Panc1 (cell line): ENCODE results near the gene SLC6A19. TPM values are rescaled to one million over a fixed set of nuclear protein-coding genes. Genes with fewer than 3 reads are reported as not detected.

ENCODE experiments used
- ATAC-seq: fragments of 200-7000 bp; cut with Tn5 transposase; 2 replicates; pipeline ENCODE4 v1.9.1; 2020; ENCODE audit warnings: mild to moderate bottlenecking, moderate library complexity
- BruUV-seq: library from RNA; stranded (reverse); fragments of 400-500 nt; replicated peaks from 2 replicates; lab custom pipeline; 2021; lab: Mats Ljungman, UMichigan
- CTCF ChIA-PET: fragments of 300-600 bp; sonication (Branson Sonifier 250); formaldehyde crosslinking; loops from one replicate; lab custom pipeline; 2022; ENCODE audit warnings: antibody characterized with exemption; lab: Charles Lee
- POLR2A ChIA-PET: fragments of 300-600 bp; sonication (Branson Sonifier 250); formaldehyde crosslinking; loops from one replicate; lab custom pipeline; 2022; ENCODE audit warnings: antibody characterized with exemption; lab: Charles Lee
- DNase-seq: peaks from one replicate; pipeline ENCODE4 v3.0.0-alpha.2; 2010; ENCODE audit warnings: low read depth, low spot score
- H3K27ac ChIP-seq: 2 replicates; pipeline ENCODE4 v1.5.1; 2011; ENCODE audit warnings: mild to moderate bottlenecking, low read length, inconsistent platforms
- H3K27me3 ChIP-seq: fragments of 200-500 bp; sonication (Bioruptor generic); 2 replicates; pipeline ENCODE4 v1.6.0; 2014; ENCODE audit warnings: low read length, inconsistent platforms; ENCODE audit not compliant: control insufficient read depth, insufficient read depth
- H3K36me3 ChIP-seq: fragments of 200-500 bp; sonication (Bioruptor generic); 2 replicates; pipeline ENCODE4 v1.5.1; 2014; ENCODE audit warnings: inconsistent platforms, mild to moderate bottlenecking, low read length, moderate library complexity; ENCODE audit not compliant: control insufficient read depth, insufficient read depth
- H3K4me1 ChIP-seq: 2 replicates; pipeline ENCODE4 v1.5.1; 2011; ENCODE audit warnings: inconsistent platforms, mild to moderate bottlenecking, low read length, moderate library complexity; ENCODE audit not compliant: control insufficient read depth, insufficient read depth
- H3K4me3 ChIP-seq, 2 experiments: 2 replicates each; pipeline ENCODE4 v1.5.1; 2011 to 2012; ENCODE audit warnings: low read depth in 2 of 2, low read length in 2 of 2, mild to moderate bottlenecking in 2 of 2, inconsistent platforms in 1 of 2, moderate library complexity in 1 of 2
- H3K9me3 ChIP-seq: fragments of 200-500 bp; sonication (Bioruptor generic); 2 replicates; pipeline ENCODE4 v1.5.1; 2014; ENCODE audit warnings: low read depth, mild to moderate bottlenecking, inconsistent platforms, low read length, moderate library complexity; ENCODE audit not compliant: control insufficient read depth, insufficient read depth
- CTCF ChIP-seq: fragments of 450-650 bp; IDR thresholded peaks from 2 replicates; pipeline ENCODE4 v1.5.1; 2017; ENCODE audit warnings: mild to moderate bottlenecking
- POLR2AphosphoS5 ChIP-seq: IDR thresholded peaks from 2 replicates; pipeline ENCODE4 v1.6.1; 2012; ENCODE audit warnings: mild to moderate bottlenecking, low read depth, low read length, moderate library complexity
- REST ChIP-seq, 2 experiments: IDR thresholded peaks; 2 replicates each; pipeline ENCODE4 v1.6.1; 2011 to 2012; ENCODE audit warnings: low read depth in 2 of 2, control low read depth in 1 of 2, low read length in 1 of 2, mild to moderate bottlenecking in 1 of 2, moderate library complexity in 1 of 2; ENCODE audit not compliant: insufficient read depth in 1 of 2
- SIN3A ChIP-seq: IDR thresholded peaks from 2 replicates; pipeline ENCODE4 v1.6.1; 2012; ENCODE audit warnings: low read depth, mild to moderate bottlenecking, low read length, moderate library complexity, borderline replicate concordance; ENCODE audit not compliant: insufficient read depth
- TCF7L2 ChIP-seq: IDR thresholded peaks from 2 replicates; pipeline ENCODE4 v1.6.1; 2011; ENCODE audit warnings: mild to moderate bottlenecking, low read depth, low read length, inconsistent platforms
- in situ Hi-C: cut with HindIII; loops from 2 replicates; pipeline ENCODE4 v1.10.0; 2016; ENCODE audit warnings: low sequenced_read_pairs, low pct_unique_long_range_greater_than_20kb
- intact Hi-C: fragments of 100-400 bp; cut with micrococcal nuclease; formaldehyde crosslinking; loops from one replicate; pipeline ENCODE4 v1.10.0; 2022; ENCODE audit not compliant: unreplicated experiment
- total RNA-seq: library from RNA; stranded (reverse); gene quantifications from one replicate; pipeline ENCODE4 v1.2.1, GENCODE V29; 2021; ENCODE audit not compliant: unreplicated experiment

Gene SLC6A19
- total RNA-seq, 1 experiment from 2014 or later = 0.23 TPM

GRCh38 chr5:1178529-1179382, 22.6 kb upstream of the SLC6A19 start:
- Histone ChIP-seq H3K4me3 (no peak overlapping the region), H3K9me3 (no peaks in the 10 kb centered on the region), H3K4me1 (peaks cover 11% of the 10 kb centered on the region), H3K36me3 (no peaks in the 10 kb centered on the region), H3K27me3 (no peaks in the 10 kb centered on the region), H3K27ac (no peak overlapping the region)
- TF ChIP-seq REST (IDR thresholded peaks at IDR 0.05; ENCODE audit: insufficient read depth in 1 of 2, low read depth in 2 of 2, low read length in 1 of 2) (no peak), TCF7L2 (no peak), CTCF (no peak), SIN3A (no peak), POLR2AphosphoS5 (no peak)
- intact Hi-C loops (loop anchor here (10.0 kb wide), 1 partner anchor 466 kb away; no protein-coding TSS in a partner anchor), in situ Hi-C loops (no loop called here)
- POLR2A ChIA-PET = no interaction called here
- ATAC-seq (no peak), DNase-seq (no peak)
- CTCF ChIA-PET = interaction anchor here (0.8 kb wide), 1 partner anchor 202 kb away, joined by 3 read pairs; no protein-coding TSS in a partner anchor
- BruUV-seq = no TSS peak

- TF ChIP-seq TCF7L2 = no peak
- no peak for TF ChIP-seq REST (IDR thresholded peaks at IDR 0.05; ENCODE audit: insufficient read depth in 1 of 2, low read depth in 2 of 2, low read length in 1 of 2)
- no peak for TF ChIP-seq POLR2AphosphoS5
- no peak for TF ChIP-seq SIN3A
- TF ChIP-seq CTCF = no peak
- Histone ChIP-seq H3K27me3 (no peaks in the 10 kb centered on the region), H3K27ac (no peak overlapping the region), H3K9me3 (no peaks in the 10 kb centered on the region), H3K4me1 (peaks cover 7% of the 10 kb centered on the region), H3K4me3 (no peak overlapping the region), H3K36me3 (no peaks in the 10 kb centered on the region)
- BruUV-seq = no TSS peak
- POLR2A ChIA-PET = no interaction called here
- in situ Hi-C loops (no loop called here), intact Hi-C loops (loop anchor here (10.0 kb wide), 1 partner anchor 465 kb away; no protein-coding TSS in a partner anchor)
- DNase-seq (no peak), ATAC-seq (no peak)
- CTCF ChIA-PET = no interaction called here
Observed at GRCh38 chr5:1179383-1179715, 22.0 kb upstream of the SLC6A19 start.
